T-helper 1 cell treated with Interleukin-12 subunit alpha and Interleukin-12 subunit beta and Interleukin-4 antibody, amounts not matched to agents 30 μg/mL and 1 μg/mL, for 36 hours (primary cell): ENCODE data around the gene TUBB8.

ENCODE experiments used
- H3K27ac Mint-ChIP-seq: one replicate; pipeline ENCODE4 v1.8.0; 2021; ENCODE audit warnings: mild to moderate bottlenecking, mixed read lengths
- H3K27me3 Mint-ChIP-seq: one replicate; pipeline ENCODE4 v1.8.0; 2021; ENCODE audit warnings: low read depth, mixed read lengths
- H3K36me3 Mint-ChIP-seq: one replicate; pipeline ENCODE4 v1.8.0; 2021; ENCODE audit warnings: low read depth, mixed read lengths
- H3K4me1 Mint-ChIP-seq: one replicate; pipeline ENCODE4 v1.8.0; 2021; ENCODE audit warnings: low read depth, mixed read lengths
- H3K4me3 Mint-ChIP-seq: one replicate; pipeline ENCODE4 v1.8.0; 2021; ENCODE audit warnings: mild to moderate bottlenecking, moderate library complexity, mixed read lengths
- H3K9me3 Mint-ChIP-seq: one replicate; pipeline ENCODE4 v1.8.0; 2021; ENCODE audit warnings: mixed read lengths

Gene TUBB8

GRCh38 chr10:48996-49395, at the start of gene TUBB8:
Gene TUBB8, minus strand, starts transcription at chr10:49296. Its CDS starts 58 bp downstream, at chr10:49238.
- no peaks in the 10 kb centered on the region for H3K9me3 Mint-ChIP-seq

DNA sequence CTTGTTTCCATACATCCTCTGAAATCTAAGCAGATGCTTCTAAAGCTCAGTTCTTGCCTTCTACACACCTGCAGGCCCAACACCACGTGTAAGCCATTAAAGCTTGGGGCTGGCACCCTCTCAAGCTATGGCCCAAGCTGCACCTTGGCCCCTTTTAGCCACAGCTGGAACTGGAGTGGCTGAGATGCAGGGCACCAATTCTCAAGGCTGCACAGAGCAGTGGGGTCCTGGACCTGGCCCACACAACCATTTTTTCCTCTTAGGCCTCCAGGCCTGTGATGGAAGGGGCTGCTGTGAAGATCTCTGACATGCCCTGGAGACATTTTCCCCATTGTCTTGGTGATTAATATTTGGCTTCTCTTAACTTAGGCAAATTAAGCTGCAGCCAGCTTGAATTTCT, 47.4 kb upstream of the TUBB8 start:
- H3K27me3 Mint-ChIP-seq, result peaks cover 3% of the 10 kb centered on the region
- H3K27ac Mint-ChIP-seq, result no peak overlapping the region
- no peaks in the 10 kb centered on the region for H3K4me1 Mint-ChIP-seq
- no peak overlapping the region for H3K4me3 Mint-ChIP-seq
- peaks cover 21% of the 10 kb centered on the region for H3K9me3 Mint-ChIP-seq
- no peaks in the 10 kb centered on the region for H3K36me3 Mint-ChIP-seq

More at GRCh38 chr10:48996-49395, at the start of gene TUBB8:
- H3K36me3 Mint-ChIP-seq, result no peaks in the 10 kb centered on the region
- no peak within 1 kb of the TSS for H3K4me3 Mint-ChIP-seq
- H3K27ac Mint-ChIP-seq, result no peak within 1 kb of the TSS
- H3K4me1 Mint-ChIP-seq, result no peaks in the 10 kb centered on the region
- peaks cover 4% of the 10 kb centered on the region for H3K27me3 Mint-ChIP-seq

GRCh38 chr10:95356-96115, 46.4 kb upstream of the TUBB8 start:
- Mint-ChIP-seq H3K4me1 (no peaks in the 10 kb centered on the region), H3K27ac (no peak overlapping the region), H3K36me3 (no peaks in the 10 kb centered on the region), H3K27me3 (peaks cover 3% of the 10 kb centered on the region), H3K9me3 (peaks cover 21% of the 10 kb centered on the region), H3K4me3 (no peak overlapping the region)

DNA sequence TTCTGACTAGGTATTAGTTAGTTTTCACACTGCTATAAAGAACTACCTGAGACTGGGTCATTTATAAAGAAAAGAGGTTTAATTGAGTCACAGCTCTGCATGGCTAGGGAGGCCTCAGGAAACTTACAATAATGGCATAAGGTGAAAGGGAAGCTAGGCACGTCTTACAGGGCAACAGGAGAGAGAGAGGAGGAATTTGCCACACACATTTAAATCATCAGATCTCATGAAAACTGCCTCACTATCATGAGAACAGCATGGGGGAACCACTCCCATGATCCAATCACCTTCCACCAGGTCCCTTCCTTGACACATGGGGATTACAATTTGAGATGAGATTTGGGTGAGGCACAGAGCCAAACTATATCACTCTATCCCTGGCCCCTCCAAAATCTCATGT, 45.5 kb upstream of the TUBB8 start:
- Mint-ChIP-seq H3K4me3 (no peak overlapping the region), H3K27ac (no peak overlapping the region), H3K9me3 (peaks cover 21% of the 10 kb centered on the region), H3K4me1 (no peaks in the 10 kb centered on the region), H3K36me3 (no peaks in the 10 kb centered on the region), H3K27me3 (peaks cover 3% of the 10 kb centered on the region)

GRCh38 chr10:92846-93245, 43.8 kb upstream of the TUBB8 start:
- Mint-ChIP-seq H3K27ac (no peak overlapping the region), H3K36me3 (no peaks in the 10 kb centered on the region), H3K9me3 (peaks cover 21% of the 10 kb centered on the region), H3K4me1 (no peaks in the 10 kb centered on the region), H3K27me3 (peaks cover 8% of the 10 kb centered on the region), H3K4me3 (no peak overlapping the region)

- H3K27me3 Mint-ChIP-seq, result peaks cover 8% of the 10 kb centered on the region
- no peak overlapping the region for H3K27ac Mint-ChIP-seq
- no peaks in the 10 kb centered on the region for H3K4me1 Mint-ChIP-seq
- no peak overlapping the region for H3K4me3 Mint-ChIP-seq
- peaks cover 17% of the 10 kb centered on the region for H3K9me3 Mint-ChIP-seq
- H3K36me3 Mint-ChIP-seq, result no peaks in the 10 kb centered on the region
Observed at GRCh38 chr10:92153-92552, 43.1 kb upstream of the TUBB8 start.

- Mint-ChIP-seq H3K4me3 (no peak overlapping the region), H3K27me3 (peaks cover 8% of the 10 kb centered on the region), H3K27ac (no peak overlapping the region), H3K9me3 (peaks cover 13% of the 10 kb centered on the region), H3K36me3 (no peaks in the 10 kb centered on the region), H3K4me1 (no peaks in the 10 kb centered on the region)
Observed at GRCh38 chr10:91313-91712, 42.2 kb upstream of the TUBB8 start.

DNA sequence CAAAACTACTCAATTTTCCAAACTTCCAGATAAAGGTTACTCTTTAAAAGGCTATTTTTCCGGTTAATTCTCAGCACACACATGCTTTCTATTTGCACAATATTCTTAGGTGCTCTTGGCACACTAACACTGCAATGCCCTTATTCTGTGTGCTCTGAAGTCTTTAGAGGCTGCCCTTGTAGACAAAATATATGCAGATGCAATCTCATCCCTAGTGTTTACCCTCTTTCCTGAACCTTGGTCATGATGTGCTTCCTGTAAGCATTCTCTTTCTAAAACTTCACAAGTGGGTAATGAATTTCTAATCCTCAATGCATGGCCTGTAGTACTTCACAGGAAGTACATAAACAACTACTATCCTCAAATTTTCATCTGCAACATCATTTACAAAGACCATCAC, 41.1 kb upstream of the TUBB8 start:
- H3K36me3 Mint-ChIP-seq, result no peaks in the 10 kb centered on the region
- H3K4me1 Mint-ChIP-seq, result no peaks in the 10 kb centered on the region
- H3K27me3 Mint-ChIP-seq, result peaks cover 8% of the 10 kb centered on the region
- H3K4me3 Mint-ChIP-seq, result no peak overlapping the region
- H3K9me3 Mint-ChIP-seq, result peaks cover 7% of the 10 kb centered on the region
- H3K27ac Mint-ChIP-seq, result no peak overlapping the region

DNA sequence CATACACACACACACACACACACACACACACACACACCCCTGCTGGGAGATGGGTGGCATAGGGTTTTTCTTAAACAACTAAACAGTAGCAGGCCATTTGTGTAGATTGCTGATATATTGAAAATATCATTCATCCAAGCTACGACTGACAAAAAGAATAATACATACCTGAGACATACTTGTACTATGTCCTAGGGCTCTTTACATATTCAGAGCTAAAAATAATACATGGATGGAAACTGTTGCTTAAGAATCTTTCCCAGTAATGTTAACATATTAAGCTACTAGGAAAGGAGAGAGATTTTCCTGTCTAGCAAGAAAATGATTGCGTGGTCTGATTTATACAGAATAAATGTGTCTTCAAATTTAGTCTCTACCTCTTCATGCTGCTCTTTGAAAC, 40.2 kb upstream of the TUBB8 start:
- Mint-ChIP-seq H3K36me3 (no peaks in the 10 kb centered on the region), H3K4me1 (no peaks in the 10 kb centered on the region), H3K27ac (no peak overlapping the region), H3K4me3 (no peak overlapping the region), H3K27me3 (peaks cover 8% of the 10 kb centered on the region), H3K9me3 (no peaks in the 10 kb centered on the region)

- H3K27ac Mint-ChIP-seq, result no peak overlapping the region
- no peaks in the 10 kb centered on the region for H3K4me1 Mint-ChIP-seq
- no peaks in the 10 kb centered on the region for H3K9me3 Mint-ChIP-seq
- H3K4me3 Mint-ChIP-seq, result no peak overlapping the region
- H3K36me3 Mint-ChIP-seq, result no peaks in the 10 kb centered on the region
- H3K27me3 Mint-ChIP-seq, result peaks cover 8% of the 10 kb centered on the region
Observed at GRCh38 chr10:88253-88652, 39.2 kb upstream of the TUBB8 start.

- H3K36me3 Mint-ChIP-seq, result no peaks in the 10 kb centered on the region
- peaks cover 6% of the 10 kb centered on the region for H3K27me3 Mint-ChIP-seq
- H3K9me3 Mint-ChIP-seq, result no peaks in the 10 kb centered on the region
- no peak overlapping the region for H3K4me3 Mint-ChIP-seq
- H3K27ac Mint-ChIP-seq, result no peak overlapping the region
- no peaks in the 10 kb centered on the region for H3K4me1 Mint-ChIP-seq
Observed at GRCh38 chr10:87177-88080, 38.3 kb upstream of the TUBB8 start.

- Mint-ChIP-seq H3K27ac (no peak overlapping the region), H3K27me3 (peaks cover 11% of the 10 kb centered on the region), H3K4me1 (no peaks in the 10 kb centered on the region)
Observed at GRCh38 chr10:86031-86430, 36.9 kb upstream of the TUBB8 start.

GRCh38 chr10:85044-85443, 35.9 kb upstream of the TUBB8 start:
- Mint-ChIP-seq H3K27me3 (peaks cover 11% of the 10 kb centered on the region), H3K27ac (no peak overlapping the region), H3K9me3 (no peaks in the 10 kb centered on the region), H3K4me1 (no peaks in the 10 kb centered on the region), H3K36me3 (no peaks in the 10 kb centered on the region), H3K4me3 (no peak overlapping the region)

More at GRCh38 chr10:86031-86430, 36.9 kb upstream of the TUBB8 start:
- no peaks in the 10 kb centered on the region for H3K36me3 Mint-ChIP-seq
- no peak overlapping the region for H3K4me3 Mint-ChIP-seq
- H3K9me3 Mint-ChIP-seq, result no peaks in the 10 kb centered on the region

- H3K9me3 Mint-ChIP-seq, result no peaks in the 10 kb centered on the region
Observed at GRCh38 chr10:83930-84530, 34.9 kb upstream of the TUBB8 start.

More at GRCh38 chr10:83930-84530, 34.9 kb upstream of the TUBB8 start:
- Mint-ChIP-seq H3K36me3 (no peaks in the 10 kb centered on the region), H3K4me1 (no peaks in the 10 kb centered on the region), H3K27ac (no peak overlapping the region), H3K4me3 (no peak overlapping the region), H3K27me3 (peaks cover 6% of the 10 kb centered on the region)
